Keratinocyte (primary cell): ENCODE results near the gene ACTR2. TPM values are rescaled to one million over a fixed set of nuclear protein-coding genes. Genes with fewer than 3 reads are reported as not detected.

Experiments used
- DNase-seq: peaks from one replicate; pipeline ENCODE4 v3.0.0-alpha.2; 2011; ENCODE audit warnings: low read depth, missing footprints, low spot score
- FAIRE-seq: peaks from 2 replicates; lab custom pipeline; 2011; peaks lifted over from hg19 to GRCh38; lab: Jason Lieb, UNC
- H2AFZ ChIP-seq: 2 replicates; pipeline ENCODE4 v1.6.0; 2012; ENCODE audit warnings: low read length, control low read depth, inconsistent platforms; ENCODE audit not compliant: control insufficient read depth
- H3K27ac ChIP-seq: 2 replicates; pipeline ENCODE4 v1.5.1; 2011; ENCODE audit warnings: low read length; ENCODE audit not compliant: control insufficient read depth, insufficient read depth
- H3K27me3 ChIP-seq: 3 replicates; pipeline ENCODE4 v1.6.0; 2011; ENCODE audit warnings: low read length; ENCODE audit not compliant: control insufficient read depth, insufficient read depth; ENCODE audit errors: extremely low read depth
- H3K36me3 ChIP-seq, 2 experiments: 2 replicates in 1 of 2; 3 replicates in 1 of 2; pipeline ENCODE4 v1.5.1; 2011; ENCODE audit warnings: low read length in 2 of 2, mild to moderate bottlenecking in 1 of 2; ENCODE audit not compliant: control insufficient read depth in 2 of 2, insufficient read depth in 2 of 2; ENCODE audit errors: extremely low read depth in 1 of 2
- H3K4me1 ChIP-seq: 3 replicates; pipeline ENCODE4 v1.5.1; 2011; ENCODE audit warnings: low read length; ENCODE audit not compliant: control insufficient read depth, insufficient read depth; ENCODE audit errors: extremely low read depth
- H3K4me2 ChIP-seq: 3 replicates; pipeline ENCODE4 v1.6.0; 2011; ENCODE audit warnings: low read depth, low read length; ENCODE audit not compliant: control insufficient read depth, insufficient read depth; ENCODE audit errors: extremely low read depth
- H3K4me3 ChIP-seq, 3 experiments: fragments of 200-600 bp in 1 of 3; sonication (generic) in 1 of 3; 2 replicates in 2 of 3; 3 replicates in 1 of 3; pipeline ENCODE4 v1.5.1; 2011 to 2016; ENCODE audit warnings: low read length in 3 of 3, mild to moderate bottlenecking in 3 of 3, control low read depth in 2 of 3, inconsistent platforms in 1 of 3, low read depth in 1 of 3, mixed read lengths in 1 of 3, mixed run types in 1 of 3, moderate library complexity in 1 of 3; ENCODE audit not compliant: control insufficient read depth in 2 of 3, insufficient read depth in 2 of 3; ENCODE audit errors: extremely low read depth in 1 of 3
- H3K79me2 ChIP-seq: 2 replicates; pipeline ENCODE4 v1.6.0; 2012; ENCODE audit warnings: low read length; ENCODE audit not compliant: control insufficient read depth, insufficient read depth
- H3K9ac ChIP-seq: 3 replicates; pipeline ENCODE4 v1.6.0; 2011; ENCODE audit warnings: low read length; ENCODE audit not compliant: control insufficient read depth, insufficient read depth; ENCODE audit errors: extremely low read depth
- H3K9me1 ChIP-seq: 3 replicates; pipeline ENCODE4 v1.6.0; 2011; ENCODE audit warnings: low read length; ENCODE audit not compliant: control insufficient read depth, insufficient read depth; ENCODE audit errors: extremely low read depth
- H3K9me3 ChIP-seq: 2 replicates; pipeline ENCODE4 v1.5.1; 2012; ENCODE audit warnings: low read depth, low read length; ENCODE audit not compliant: control insufficient read depth
- H4K20me1 ChIP-seq: 3 replicates; pipeline ENCODE4 v1.6.0; 2011; ENCODE audit warnings: low read length; ENCODE audit not compliant: control insufficient read depth, insufficient read depth; ENCODE audit errors: extremely low read depth
- CTCF ChIP-seq, 3 experiments: IDR thresholded peaks in 1 of 3; conservative IDR thresholded peaks in 1 of 3; optimal IDR thresholded peaks in 1 of 3; 2 replicates in 2 of 3; 3 replicates in 1 of 3; pipeline versions ENCODE3 to v1.5.1; 2011; ENCODE audit warnings: low read length in 3 of 3, mild to moderate bottlenecking in 3 of 3, moderate library complexity in 2 of 3, control low read depth in 1 of 3, inconsistent platforms in 1 of 3; ENCODE audit not compliant: insufficient read depth in 2 of 3; ENCODE audit errors: extremely low read depth in 1 of 3
- EZH2 ChIP-seq: IDR thresholded peaks from one replicate; pipeline ENCODE4 v1.6.1; 2012; ENCODE audit warnings: inconsistent platforms, mild to moderate bottlenecking, low read length, moderate library complexity
- dilution Hi-C: fragments of 300-500 bp; cut with MboI; formaldehyde crosslinking; loops from one replicate; pipeline ENCODE4 v1.7.0; 2020; ENCODE audit warnings: low sequenced_read_pairs; ENCODE audit not compliant: extremely low pct_ligation_motif_present
- polyA plus RNA-seq, 5 experiments: library from polyadenylated mRNA; depleted of rRNA in 3 of 5; stranded (reverse) in 3 of 5; stranded (forward) in 1 of 5; unstranded in 1 of 5; fragments of >200 nt; gene quantifications; 1 replicate in 1 of 5; 2 replicates in 3 of 5; 3 replicates in 1 of 5; pipeline versions ENCODE4 v1.2.1 to v1.2.3, GENCODE V29; 2011 to 2012; ENCODE audit warnings: missing spikeins in 2 of 5, low read depth in 1 of 5, low replicate concordance in 1 of 5

ACTR2 gene
- polyA plus RNA-seq, 1 donor (not counting 4 experiments of a cell fraction or from before 2014, with no cell fraction given): 257 TPM

GRCh38 chr2:65300761-65301711 is 73.4 kb downstream of the ACTR2 start:
- H3K4me2 ChIP-seq: no peak overlapping the region
- no peak overlapping the region for H2AFZ ChIP-seq
- no peak overlapping the region for H3K4me3 ChIP-seq
- H3K9me3 ChIP-seq: no peaks in the 10 kb centered on the region
- no peaks in the 10 kb centered on the region for H4K20me1 ChIP-seq
- H3K27ac ChIP-seq: no peak overlapping the region
- H3K4me1 ChIP-seq: peaks cover 10% of the 10 kb centered on the region
- no peaks in the 10 kb centered on the region for H3K9me1 ChIP-seq
- no peaks in the 10 kb centered on the region for H3K79me2 ChIP-seq
- H3K27me3 ChIP-seq: no peaks in the 10 kb centered on the region
- DNase-seq: no peak
- peaks cover 0 to 1% of the 10 kb centered on the region in 2 experiments for H3K36me3 ChIP-seq
- dilution Hi-C loops: no loop called here
- no peak for FAIRE-seq
- H3K9ac ChIP-seq: peak overlapping the region; percentile 28
- TF ChIP-seq CTCF (optimal IDR thresholded peaks at IDR 0.05 in 1 of 3, IDR thresholded peaks at IDR 0.05 in 1 of 3, conservative IDR thresholded peaks at IDR 0.05 in 1 of 3; ENCODE audit: extremely low read depth in 1 of 3, insufficient read depth in 2 of 3, low read length in 3 of 3) (no peak), EZH2 (no peak)

- dilution Hi-C loops: no loop called here
- no peak overlapping the region for H3K27ac ChIP-seq
These were observed 78.3 kb downstream of the ACTR2 start for GRCh38 chr2:65305934-65306333.

More at GRCh38 chr2:65305934-65306333, 78.3 kb downstream of the ACTR2 start:
- Histone ChIP-seq H3K9ac (no peak overlapping the region), H2AFZ (no peak overlapping the region), H3K9me1 (no peaks in the 10 kb centered on the region), H3K4me2 (no peak overlapping the region), H3K36me3 (peaks cover 10 to 11% of the 10 kb centered on the region in 2 experiments), H3K9me3 (no peaks in the 10 kb centered on the region), H3K27me3 (no peaks in the 10 kb centered on the region), H3K79me2 (no peaks in the 10 kb centered on the region), H3K4me3 (no peak overlapping the region), H4K20me1 (no peaks in the 10 kb centered on the region), H3K4me1 (peaks cover 4% of the 10 kb centered on the region)
- TF ChIP-seq CTCF (optimal IDR thresholded peaks at IDR 0.05 in 1 of 3, IDR thresholded peaks at IDR 0.05 in 1 of 3, conservative IDR thresholded peaks at IDR 0.05 in 1 of 3; ENCODE audit: extremely low read depth in 1 of 3, insufficient read depth in 2 of 3, low read length in 3 of 3) (no peak), EZH2 (no peak)
- FAIRE-seq (no peak), DNase-seq (no peak)
